ENCODE measurements around the gene CCL5. TPM values are rescaled to one million over a fixed set of nuclear protein-coding genes. Genes with fewer than 3 reads are reported as not detected.
"Not testable (repeated sequence)": the region's sequence is repeated elsewhere in the genome, so short reads cannot be mapped to it uniquely, and the experiment has no call there.

The CCL5 gene
- total RNA-seq, 1 donor from 2014 or later = not detected

DNA sequence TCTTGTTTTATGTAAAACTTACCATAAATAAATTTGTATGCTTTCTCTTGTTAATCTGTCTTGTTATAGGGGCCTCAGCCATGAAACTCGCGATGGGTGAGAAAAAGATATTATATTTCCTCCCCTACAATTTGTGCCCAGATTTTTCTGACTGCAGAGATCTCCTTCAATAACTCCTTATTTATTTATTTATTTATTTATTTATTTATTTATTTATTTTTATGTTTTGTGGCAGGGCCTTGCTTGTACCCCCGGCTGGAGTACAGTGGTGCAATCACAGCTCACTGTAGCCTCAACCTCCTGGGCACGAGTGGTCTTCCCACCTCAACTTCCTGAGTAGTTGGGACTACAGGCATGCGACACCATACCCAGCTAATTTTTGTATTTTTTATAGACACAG lies 23.3 kb upstream of the CCL5 start:
- Mint-ChIP-seq H3K27me3 (ENCODE audit: unreplicated experiment) (peaks cover 20% of the 10 kb centered on the region), H3K27ac (ENCODE audit: unreplicated experiment) (no peak overlapping the region), H3K4me3 (ENCODE audit: unreplicated experiment) (no peak overlapping the region), H3K4me1 (ENCODE audit: unreplicated experiment) (peaks cover 17% of the 10 kb centered on the region), H3K9me3 (ENCODE audit: unreplicated experiment) (no peaks in the 10 kb centered on the region), H3K36me3 (ENCODE audit: unreplicated experiment) (no peaks in the 10 kb centered on the region)
- no peak for DNase-seq (ENCODE audit: extremely low spot score, unreplicated experiment)
- TF ChIP-seq, protein P1, sequence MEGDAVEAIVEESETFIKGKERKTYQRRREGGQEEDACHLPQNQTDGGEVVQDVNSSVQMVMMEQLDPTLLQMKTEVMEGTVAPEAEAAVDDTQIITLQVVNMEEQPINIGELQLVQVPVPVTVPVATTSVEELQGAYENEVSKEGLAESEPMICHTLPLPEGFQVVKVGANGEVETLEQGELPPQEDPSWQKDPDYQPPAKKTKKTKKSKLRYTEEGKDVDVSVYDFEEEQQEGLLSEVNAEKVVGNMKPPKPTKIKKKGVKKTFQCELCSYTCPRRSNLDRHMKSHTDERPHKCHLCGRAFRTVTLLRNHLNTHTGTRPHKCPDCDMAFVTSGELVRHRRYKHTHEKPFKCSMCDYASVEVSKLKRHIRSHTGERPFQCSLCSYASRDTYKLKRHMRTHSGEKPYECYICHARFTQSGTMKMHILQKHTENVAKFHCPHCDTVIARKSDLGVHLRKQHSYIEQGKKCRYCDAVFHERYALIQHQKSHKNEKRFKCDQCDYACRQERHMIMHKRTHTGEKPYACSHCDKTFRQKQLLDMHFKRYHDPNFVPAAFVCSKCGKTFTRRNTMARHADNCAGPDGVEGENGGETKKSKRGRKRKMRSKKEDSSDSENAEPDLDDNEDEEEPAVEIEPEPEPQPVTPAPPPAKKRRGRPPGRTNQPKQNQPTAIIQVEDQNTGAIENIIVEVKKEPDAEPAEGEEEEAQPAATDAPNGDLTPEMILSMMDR (IDR thresholded peaks at IDR 0.05) = no peak

DNA sequence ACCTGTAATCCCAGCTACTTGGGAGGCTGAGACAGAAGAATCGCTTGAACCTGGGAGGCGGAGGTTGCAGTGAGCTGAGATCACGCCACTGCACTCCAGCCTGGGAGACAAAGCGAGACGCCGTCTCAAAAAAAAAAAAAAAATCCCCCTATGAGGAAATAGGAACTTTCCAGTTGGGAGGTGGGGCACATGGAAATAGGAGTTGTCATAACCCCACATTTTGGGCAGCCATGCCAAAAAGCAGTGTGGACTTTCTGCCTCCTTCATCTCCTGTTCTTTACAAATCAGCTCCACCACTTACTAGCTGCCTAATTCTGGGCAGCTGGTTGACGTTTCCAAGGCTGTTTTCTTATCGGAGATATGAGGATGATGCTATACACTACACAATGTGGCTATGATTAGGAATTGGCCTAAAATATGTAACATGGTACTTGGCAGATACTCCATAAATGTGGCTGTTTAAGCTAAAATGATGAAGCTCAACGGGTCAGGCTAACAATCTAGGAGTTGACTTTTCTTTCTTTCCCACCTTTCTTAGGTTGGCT lies 21.5 kb upstream of the CCL5 start:
- Mint-ChIP-seq H3K9me3 (ENCODE audit: unreplicated experiment) (no peaks in the 10 kb centered on the region), H3K27ac (ENCODE audit: unreplicated experiment) (no peak overlapping the region), H3K36me3 (ENCODE audit: unreplicated experiment) (no peaks in the 10 kb centered on the region), H3K4me1 (ENCODE audit: unreplicated experiment) (peaks cover 21% of the 10 kb centered on the region), H3K27me3 (ENCODE audit: unreplicated experiment) (peaks cover 13% of the 10 kb centered on the region), H3K4me3 (ENCODE audit: unreplicated experiment) (no peak overlapping the region)
- DNase-seq (ENCODE audit: extremely low spot score, unreplicated experiment) = no peak
- TF ChIP-seq, protein P1 (IDR thresholded peaks at IDR 0.05) = no peak

DNA sequence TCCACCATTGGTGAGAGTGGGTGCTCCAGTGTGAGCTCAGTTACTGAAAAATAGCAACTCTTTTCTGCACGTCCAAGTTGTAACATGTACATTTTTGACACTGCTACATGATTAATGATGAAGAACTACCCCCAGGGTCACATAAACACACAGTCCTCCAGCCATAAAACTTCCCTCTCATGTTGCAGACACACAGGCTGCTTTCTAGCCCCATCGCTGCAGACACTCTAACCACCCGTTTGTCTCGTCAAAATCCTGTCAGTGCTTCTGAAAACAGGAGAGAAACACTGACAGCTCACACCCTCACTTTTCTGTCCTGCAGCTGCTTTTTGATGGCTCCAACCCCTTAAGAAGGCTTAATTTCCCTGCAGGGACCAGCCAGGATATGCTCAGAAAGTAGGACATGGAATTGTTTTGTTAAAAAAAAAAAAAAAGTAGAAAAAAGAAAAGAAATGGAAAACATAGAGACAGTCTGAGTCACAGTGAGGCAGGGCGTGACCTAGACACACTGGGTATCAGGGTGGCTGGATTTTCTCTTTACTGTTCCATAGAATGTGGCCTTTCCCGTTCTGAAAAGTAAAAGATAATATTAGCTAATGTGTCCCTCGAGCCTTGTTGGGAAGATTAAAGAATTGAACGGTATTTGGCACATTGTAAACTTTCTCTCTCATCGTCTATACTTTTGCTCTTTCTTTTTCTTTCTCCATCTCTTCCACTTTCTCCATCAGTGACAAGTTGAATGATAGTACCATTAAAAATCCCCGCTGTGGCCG lies 20.7 kb upstream of the CCL5 start:
- TF ChIP-seq, protein P1 (IDR thresholded peaks at IDR 0.05) = no peak
- Mint-ChIP-seq H3K9me3 (ENCODE audit: unreplicated experiment) (no peaks in the 10 kb centered on the region), H3K36me3 (ENCODE audit: unreplicated experiment) (no peaks in the 10 kb centered on the region), H3K27ac (ENCODE audit: unreplicated experiment) (no peak overlapping the region), H3K4me1 (ENCODE audit: unreplicated experiment) (peaks cover 21% of the 10 kb centered on the region), H3K4me3 (ENCODE audit: unreplicated experiment) (no peak overlapping the region), H3K27me3 (ENCODE audit: unreplicated experiment) (peaks cover 13% of the 10 kb centered on the region)
- DNase-seq (ENCODE audit: extremely low spot score, unreplicated experiment) = no peak

DNA sequence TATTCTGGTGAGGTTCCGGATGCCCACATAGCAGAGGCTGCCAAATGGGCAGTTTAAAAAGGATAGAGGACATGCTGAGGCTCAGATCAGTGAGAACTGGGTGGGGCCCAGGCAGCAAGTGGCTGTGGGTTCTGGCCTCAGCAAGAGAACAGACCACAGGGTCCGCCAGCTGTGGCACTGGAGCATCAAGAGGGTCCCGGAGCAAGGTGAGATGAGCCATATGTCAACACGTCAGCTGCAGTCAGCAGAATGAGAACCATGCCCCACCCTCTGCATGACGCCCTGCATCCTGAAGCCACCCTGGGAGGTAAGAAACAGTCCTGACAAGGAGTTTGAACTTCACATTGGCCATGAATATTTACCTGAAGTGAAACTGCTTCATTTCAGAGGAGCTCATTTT lies 20.1 kb upstream of the CCL5 start:
- Mint-ChIP-seq H3K9me3 (ENCODE audit: unreplicated experiment) (no peaks in the 10 kb centered on the region), H3K27ac (ENCODE audit: unreplicated experiment) (no peak overlapping the region), H3K27me3 (ENCODE audit: unreplicated experiment) (peaks cover 11% of the 10 kb centered on the region), H3K4me1 (ENCODE audit: unreplicated experiment) (peaks cover 21% of the 10 kb centered on the region), H3K36me3 (ENCODE audit: unreplicated experiment) (no peaks in the 10 kb centered on the region), H3K4me3 (ENCODE audit: unreplicated experiment) (no peak overlapping the region)
- TF ChIP-seq, protein P1 (IDR thresholded peaks at IDR 0.05) = no peak
- DNase-seq (ENCODE audit: extremely low spot score, unreplicated experiment) = no peak

DNA sequence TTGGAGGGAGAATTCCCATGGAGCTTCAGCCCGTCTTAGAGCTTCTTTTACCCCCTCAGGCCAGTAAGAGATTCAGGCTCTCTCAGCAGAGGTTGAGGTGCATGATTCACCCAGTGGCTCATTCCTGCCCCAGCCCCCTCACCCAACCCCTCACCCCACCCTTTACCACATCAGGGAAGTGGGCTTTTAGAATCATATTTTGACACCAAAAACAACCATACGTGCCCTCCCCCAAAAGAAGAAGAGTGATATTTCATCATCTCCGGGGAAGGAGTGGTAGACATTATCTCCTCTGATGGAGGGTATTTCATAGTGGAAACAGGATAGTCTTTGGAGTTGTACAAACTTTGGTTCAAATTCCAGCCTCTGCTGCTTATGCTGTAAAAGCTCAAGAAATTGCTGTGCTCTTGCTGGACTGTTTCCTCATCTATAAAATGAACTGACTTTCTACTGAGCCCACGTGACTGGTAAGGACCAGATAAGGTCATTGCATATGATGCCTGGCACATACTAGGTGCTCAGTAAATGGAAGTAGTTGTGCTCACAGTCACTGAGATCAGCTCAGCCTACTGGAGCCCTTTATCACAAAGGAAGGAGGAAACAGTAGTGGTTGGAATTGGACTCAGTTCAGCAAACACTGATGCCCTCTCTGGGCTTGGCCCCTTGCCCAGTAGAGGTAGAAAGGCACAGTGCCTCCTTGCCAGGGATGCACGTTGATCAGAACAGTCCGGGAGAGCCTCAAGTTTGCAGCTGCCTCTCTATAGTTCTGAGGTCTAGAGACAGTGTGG lies 18.3 kb upstream of the CCL5 start:
- no peaks in the 10 kb centered on the region for H3K9me3 Mint-ChIP-seq (ENCODE audit: unreplicated experiment)
- no peaks in the 10 kb centered on the region for H3K36me3 Mint-ChIP-seq (ENCODE audit: unreplicated experiment)
- DNase-seq (ENCODE audit: extremely low spot score, unreplicated experiment) = no peak
- TF ChIP-seq, protein P1 (IDR thresholded peaks at IDR 0.05) = no peak
- no peak overlapping the region for H3K4me3 Mint-ChIP-seq (ENCODE audit: unreplicated experiment)
- H3K4me1 Mint-ChIP-seq (ENCODE audit: unreplicated experiment) = peaks cover 21% of the 10 kb centered on the region
- no peaks in the 10 kb centered on the region for H3K27me3 Mint-ChIP-seq (ENCODE audit: unreplicated experiment)
- H3K27ac Mint-ChIP-seq (ENCODE audit: unreplicated experiment) = no peak overlapping the region

DNA sequence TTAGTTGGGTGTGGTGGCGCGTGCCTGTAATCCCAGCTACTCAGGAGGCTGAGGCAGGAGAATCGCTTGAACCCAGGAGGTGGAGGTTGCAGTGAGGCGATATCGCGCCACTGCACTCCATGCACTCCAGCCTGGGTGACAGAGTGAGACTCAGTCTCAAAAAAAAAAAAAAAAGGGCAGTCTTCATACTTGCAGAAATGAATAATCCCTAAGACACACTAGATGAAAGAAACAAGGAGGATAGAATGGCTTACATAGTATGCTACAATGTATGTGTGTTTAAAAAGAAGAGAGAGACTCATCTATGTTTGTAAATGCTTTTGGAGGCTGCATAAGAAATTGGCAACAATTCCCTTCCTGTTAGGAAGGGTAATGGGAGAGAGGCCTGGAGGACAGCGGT lies 17.6 kb upstream of the CCL5 start:
- H3K4me1 Mint-ChIP-seq (ENCODE audit: unreplicated experiment) = peaks cover 21% of the 10 kb centered on the region
- H3K27me3 Mint-ChIP-seq (ENCODE audit: unreplicated experiment); H3K27ac Mint-ChIP-seq (ENCODE audit: unreplicated experiment); DNase-seq (ENCODE audit: extremely low spot score, unreplicated experiment); H3K4me3 Mint-ChIP-seq (ENCODE audit: unreplicated experiment); H3K36me3 Mint-ChIP-seq (ENCODE audit: unreplicated experiment); H3K9me3 Mint-ChIP-seq (ENCODE audit: unreplicated experiment): not testable (repeated sequence)

Measured in osteocyte (in vitro differentiated cells).